H1 (cell line): Measurements from ENCODE around the gene CACNA1C. TPM values are rescaled to one million over a fixed set of nuclear protein-coding genes. Genes with fewer than 3 reads are reported as not detected.
A peak's percentile ranks its signal among the peaks of the same experiment; 100 is the strongest.

Source experiments
- GTF2F1 ChIP-seq: IDR thresholded peaks from 2 replicates; pipeline ENCODE4 v1.6.1; 2012; ENCODE audit warnings: low read depth, low read length, improper control_type of control experiment, borderline replicate concordance
- POU5F1 ChIP-seq: IDR thresholded peaks from 2 replicates; pipeline ENCODE4 v1.6.1; 2011; ENCODE audit warnings: low read depth, mild to moderate bottlenecking, low read length, moderate library complexity
- RXRA ChIP-seq: IDR thresholded peaks from 2 replicates; pipeline ENCODE4 v1.6.1; 2011; ENCODE audit warnings: low read depth, mild to moderate bottlenecking, low read length, moderate library complexity; ENCODE audit not compliant: insufficient read depth
- SAP30 ChIP-seq: fragments of 300-600 bp; sonication (generic); IDR thresholded peaks from 2 replicates; pipeline ENCODE4 v1.7.1; 2012; ENCODE audit warnings: low read length, moderate library complexity, mild to moderate bottlenecking, inconsistent platforms; ENCODE audit not compliant: insufficient read depth, insufficient replicate concordance
- SIN3A ChIP-seq, 2 experiments: IDR thresholded peaks in 1 of 2; conservative IDR thresholded peaks in 1 of 2; 2 replicates each; pipeline ENCODE4 v1.6.1; 2011 to 2012; ENCODE audit warnings: low read length in 2 of 2, improper control_type of control experiment in 1 of 2, low read depth in 1 of 2, mild to moderate bottlenecking in 1 of 2
- TAF7 ChIP-seq: optimal IDR thresholded peaks from 2 replicates; pipeline ENCODE3; 2011; ENCODE audit warnings: low read depth, mild to moderate bottlenecking, inconsistent platforms, low read length, moderate library complexity, borderline replicate concordance
- YY1 ChIP-seq: IDR thresholded peaks from 2 replicates; pipeline ENCODE4 v1.6.1; 2011; ENCODE audit warnings: low read depth, mild to moderate bottlenecking, low read length
- polyA plus RNA-seq, 7 experiments: library from polyadenylated mRNA; depleted of rRNA in 3 of 7; stranded (reverse) in 5 of 7; unstranded in 2 of 7; fragments of >200 nt in 5 of 7; fragments of 200-250 nt in 2 of 7; gene quantifications; 1 replicate in 5 of 7; 2 replicates in 1 of 7; 4 replicates in 1 of 7; pipeline versions ENCODE4 v1.2.1 to v1.2.3, GENCODE V29; 2011 to 2013; ENCODE audit warnings: missing spikeins in 2 of 7, mixed read lengths in 2 of 7
- total RNA-seq: library from RNA; stranded (reverse); fragmentation: NEBNext Ultra II Directional; extraction: Animal tissue kit (Norgen Biotek cat#: 25700); gene quantifications from 2 replicates; pipeline ENCODE4 v1.2.1, GENCODE V29; 2021

CACNA1C gene
- total and polyA plus RNA-seq, 2 of the 8 experiments (the other 6 are each of a cell fraction or from before 2014, with no cell fraction given), result 1.3 TPM

DNA sequence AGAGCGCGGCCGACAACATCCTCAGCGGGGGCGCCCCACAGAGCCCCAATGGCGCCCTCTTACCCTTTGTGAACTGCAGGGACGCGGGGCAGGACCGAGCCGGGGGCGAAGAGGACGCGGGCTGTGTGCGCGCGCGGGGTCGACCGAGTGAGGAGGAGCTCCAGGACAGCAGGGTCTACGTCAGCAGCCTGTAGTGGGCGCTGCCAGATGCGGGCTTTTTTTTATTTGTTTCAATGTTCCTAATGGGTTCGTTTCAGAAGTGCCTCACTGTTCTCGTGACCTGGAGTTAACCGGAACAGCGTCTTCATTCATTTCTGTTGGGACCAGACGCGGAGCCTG, 638.2 kb downstream of the CACNA1C start (continued):
- TF ChIP-seq GTF2F1 (no peak), YY1 (peak; percentile 66), POU5F1 (no peak), TAF7 (peak; percentile 6), SAP30 (peak; percentile 9), SIN3A (conservative IDR thresholded peaks at IDR 0.05 in 1 of 2, IDR thresholded peaks at IDR 0.05 in 1 of 2; ENCODE audit: low read depth in 1 of 2, low read length in 2 of 2) (no peak), RXRA (no peak)
